Ishikawa (cell line): Measurements from ENCODE around the gene MOK.

Experiments
- CREB1 ChIP-seq: IDR thresholded peaks from 2 replicates; pipeline ENCODE4 v1.6.1; 2012; ENCODE audit warnings: low read depth
- EP300 ChIP-seq: IDR thresholded peaks from 2 replicates; pipeline ENCODE4 v1.6.1; 2012; ENCODE audit warnings: borderline replicate concordance
- REST ChIP-seq: IDR thresholded peaks from 2 replicates; pipeline ENCODE4 v1.6.1; 2012; ENCODE audit warnings: low read depth, mild to moderate bottlenecking
- USF1 ChIP-seq: IDR thresholded peaks from 2 replicates; pipeline ENCODE4 v1.6.1; 2012

- TF ChIP-seq REST (no peak), USF1 (no peak), EP300 (no peak), CREB1 (no peak)
These were observed 82.9 kb downstream of the MOK start for GRCh38 chr14:102222009-102222575.
